H1 (cell line): Measurements from ENCODE around the gene AMPD3. TPM values are rescaled to one million over a fixed set of nuclear protein-coding genes. Genes with fewer than 3 reads are reported as not detected.

ENCODE experiments used
- CTCF ChIA-PET: fragments of 300-600 bp; sonication (Branson Sonifier 250); formaldehyde crosslinking; loops from one replicate; lab custom pipeline; 2021; ENCODE audit not compliant: partially characterized antibody; lab: Charles Lee
- POLR2A ChIA-PET: fragments of 300-600 bp; sonication (Branson Sonifier 250); formaldehyde crosslinking; loops from one replicate; lab custom pipeline; 2021; ENCODE audit warnings: inconsistent platforms; ENCODE audit not compliant: partially characterized antibody; lab: Charles Lee
- DNase-seq, 2 experiments: peaks; one replicate each; pipeline versions ENCODE4 v3.0.0 to v3.0.0-alpha.2; 2010 to 2022; ENCODE audit warnings: low spot score in 2 of 2, low read depth in 1 of 2, mixed read lengths in 1 of 2
- FAIRE-seq: peaks from 2 replicates; lab custom pipeline; 2011; peaks lifted over from hg19 to GRCh38; lab: Jason Lieb, UNC
- H2AFZ ChIP-seq: 2 replicates; pipeline ENCODE4 v1.8.1; 2012; ENCODE audit warnings: low read length, inconsistent platforms
- H2AK5ac ChIP-seq: 2 replicates; pipeline ENCODE4 v1.6.1; 2013; ENCODE audit warnings: low read depth, low read length
- H2BK120ac ChIP-seq: replicated peaks from 2 replicates; pipeline ENCODE3; 2013; ENCODE audit warnings: low read depth, low read length, inconsistent platforms
- H2BK12ac ChIP-seq: 2 replicates; pipeline ENCODE4 v1.6.1; 2013; ENCODE audit warnings: low read depth, low read length
- H2BK15ac ChIP-seq: 2 replicates; pipeline ENCODE4 v1.6.1; 2013; ENCODE audit warnings: low read length
- H2BK20ac ChIP-seq: 2 replicates; pipeline ENCODE4 v1.6.1; 2013; ENCODE audit warnings: low read length
- H2BK5ac ChIP-seq: 2 replicates; pipeline ENCODE4 v1.6.1; 2013; ENCODE audit warnings: low read depth, low read length
- H3K14ac ChIP-seq: 2 replicates; pipeline ENCODE4 v1.6.1; 2013; ENCODE audit warnings: inconsistent platforms; ENCODE audit not compliant: insufficient read length
- H3K18ac ChIP-seq: 2 replicates; pipeline ENCODE4 v1.6.1; 2013; ENCODE audit warnings: low read length; ENCODE audit errors: extremely low read depth
- H3K23ac ChIP-seq: 2 replicates; pipeline ENCODE4 v1.6.1; 2013; ENCODE audit warnings: inconsistent platforms; ENCODE audit not compliant: insufficient read length
- H3K23me2 ChIP-seq: 2 replicates; pipeline ENCODE4 v1.6.1; 2013; ENCODE audit warnings: low read depth, low read length
- H3K27ac ChIP-seq: 2 replicates; pipeline ENCODE4 v1.6.1; 2011; ENCODE audit warnings: low read depth, low read length, inconsistent platforms
- H3K27me3 ChIP-seq, 4 experiments: replicated peaks in 1 of 4; 1 replicate in 1 of 4; 2 replicates in 3 of 4; pipeline versions ENCODE4 v1.6.1 to v1.8.1; 2011 to 2013; ENCODE audit warnings: low read length in 3 of 4, mild to moderate bottlenecking in 3 of 4, inconsistent platforms in 2 of 4, mixed read lengths in 2 of 4, moderate library complexity in 1 of 4; ENCODE audit not compliant: control insufficient read depth in 3 of 4, insufficient read depth in 3 of 4; ENCODE audit errors: extremely low read depth in 1 of 4
- H3K36me3 ChIP-seq, 4 experiments: 2 replicates each; pipeline versions ENCODE4 v1.6.1 to v1.8.1; 2011 to 2013; ENCODE audit warnings: mild to moderate bottlenecking in 4 of 4, low read length in 3 of 4, moderate library complexity in 2 of 4, control low read depth in 1 of 4, inconsistent platforms in 1 of 4; ENCODE audit not compliant: insufficient read depth in 4 of 4, control insufficient read depth in 2 of 4
- H3K4ac ChIP-seq: replicated peaks from 2 replicates; pipeline ENCODE3; 2013; ENCODE audit warnings: low read length, low read depth, mixed read lengths, inconsistent platforms; ENCODE audit not compliant: insufficient read length
- H3K4me1 ChIP-seq, 4 experiments: replicated peaks in 1 of 4; 1 replicate in 1 of 4; 2 replicates in 3 of 4; pipeline versions ENCODE4 v1.6.1 to v1.8.1; 2011 to 2013; ENCODE audit warnings: low read length in 3 of 4, inconsistent platforms in 2 of 4, mixed read lengths in 1 of 4; ENCODE audit not compliant: insufficient read depth in 4 of 4, control insufficient read depth in 3 of 4
- H3K4me2 ChIP-seq, 2 experiments: 2 replicates each; pipeline versions ENCODE4 v1.6.1 to v1.8.1; 2011 to 2013; ENCODE audit warnings: low read depth in 2 of 2, low read length in 2 of 2, control low read depth in 1 of 2, inconsistent platforms in 1 of 2, mild to moderate bottlenecking in 1 of 2; ENCODE audit not compliant: insufficient read depth in 1 of 2
- H3K4me3 ChIP-seq, 4 experiments: fragments of 200-600, 300-600 bp in 1 of 4; sonication (generic), shearing (Covaris generic), sonication (Bioruptor Twin) in 1 of 4; 2 replicates each; pipeline versions ENCODE4 v1.5.1 to v1.8.1; 2011 to 2016; ENCODE audit warnings: low read length in 4 of 4, low read depth in 3 of 4, control low read depth in 2 of 4, inconsistent platforms in 2 of 4, mild to moderate bottlenecking in 2 of 4, mixed read lengths in 1 of 4, moderate library complexity in 1 of 4; ENCODE audit not compliant: insufficient read depth in 2 of 4; ENCODE audit errors: extremely low read depth in 1 of 4
- H3K56ac ChIP-seq: replicated peaks from 2 replicates; pipeline ENCODE3; 2013; ENCODE audit warnings: low read depth, mild to moderate bottlenecking, mixed read lengths, low read length, inconsistent platforms; ENCODE audit not compliant: insufficient read length
- H3K79me1 ChIP-seq: 2 replicates; pipeline ENCODE4 v1.6.1; 2013; ENCODE audit warnings: low read depth, low read length, control low read depth
- H3K79me2 ChIP-seq, 2 experiments: 2 replicates each; pipeline versions ENCODE4 v1.6.1 to v1.8.1; 2012 to 2013; ENCODE audit warnings: low read length in 2 of 2, mild to moderate bottlenecking in 2 of 2, inconsistent platforms in 1 of 2; ENCODE audit not compliant: insufficient read depth in 2 of 2, control insufficient read depth in 1 of 2
- H3K9ac ChIP-seq, 4 experiments: replicated peaks in 1 of 4; 1 replicate in 1 of 4; 2 replicates in 3 of 4; pipeline versions ENCODE4 v1.6.1 to v1.8.1; 2011 to 2013; ENCODE audit warnings: low read depth in 3 of 4, low read length in 3 of 4, control low read depth in 2 of 4, mild to moderate bottlenecking in 2 of 4, moderate library complexity in 2 of 4, inconsistent platforms in 1 of 4; ENCODE audit errors: extremely low read depth in 1 of 4
- H3K9me3 ChIP-seq, 2 experiments: 2 replicates each; pipeline versions ENCODE4 v1.6.1 to v1.8.1; 2012 to 2013; ENCODE audit warnings: mild to moderate bottlenecking in 2 of 2, moderate library complexity in 2 of 2, control low read depth in 1 of 2, inconsistent platforms in 1 of 2, low read depth in 1 of 2, low read length in 1 of 2, mixed read lengths in 1 of 2; ENCODE audit not compliant: insufficient read depth in 2 of 2
- H4K20me1 ChIP-seq, 2 experiments: replicated peaks in 1 of 2; 2 replicates each; pipeline versions ENCODE3 to v1.8.1; 2011 to 2013; ENCODE audit warnings: inconsistent platforms in 2 of 2, low read length in 2 of 2, mild to moderate bottlenecking in 1 of 2; ENCODE audit not compliant: insufficient read depth in 2 of 2, control insufficient read depth in 1 of 2
- H4K5ac ChIP-seq: 2 replicates; pipeline ENCODE4 v1.6.1; 2013; ENCODE audit warnings: low read length, low read depth, mixed read lengths, inconsistent platforms; ENCODE audit not compliant: insufficient read length
- H4K8ac ChIP-seq: 2 replicates; pipeline ENCODE4 v1.8.0; 2013; ENCODE audit warnings: mild to moderate bottlenecking, moderate library complexity, low read length, inconsistent platforms; ENCODE audit not compliant: insufficient read depth; ENCODE audit errors: extremely low read depth
- H4K91ac ChIP-seq: replicated peaks from 2 replicates; pipeline ENCODE3; 2013; ENCODE audit warnings: low read length, mixed read lengths, inconsistent platforms; ENCODE audit not compliant: insufficient read length
- CBX5 ChIP-seq: fragments of 300-800, 300-1000 bp; sonication (generic); IDR thresholded peaks from 2 replicates; pipeline ENCODE4 v1.7.1; 2016; ENCODE audit warnings: antibody characterized with exemption, low read length, low read depth
- EGR1 ChIP-seq: IDR thresholded peaks from 2 replicates; pipeline ENCODE4 v1.6.1; 2011; ENCODE audit warnings: low read depth, low read length, borderline replicate concordance
- KDM5A ChIP-seq: fragments of 200-600 bp; IDR thresholded peaks from 2 replicates; pipeline ENCODE4 v1.7.1; 2012; ENCODE audit warnings: mild to moderate bottlenecking, low read length, inconsistent platforms, mixed read lengths
- RBBP5 ChIP-seq: IDR thresholded peaks from 2 replicates; pipeline ENCODE4 v1.7.1; 2012; ENCODE audit warnings: low read depth, mild to moderate bottlenecking, inconsistent platforms, low read length, moderate library complexity, borderline replicate concordance
- WGBS, 2 experiments: shearing (Covaris generic) in 1 of 2; methylation state at CpG; one replicate each; pipeline versions ENCODE4 v1.1.6 to v1.1.7; 2013 to 2015; ENCODE audit warnings: low lambda C conversion rate in 2 of 2, mixed read lengths in 2 of 2, inconsistent platforms in 1 of 2, low coverage in 1 of 2, missing lambda C conversion rate in 1 of 2; ENCODE audit not compliant: insufficient replicate concordance in 2 of 2, insufficient coverage in 1 of 2, insufficient read length in 1 of 2; ENCODE audit errors: extremely low coverage in 1 of 2, missing lambda C conversion rate in 1 of 2; 5-methylcytosine and 5-hydroxymethylcytosine counted together
- polyA plus RNA-seq, 7 experiments: library from polyadenylated mRNA; depleted of rRNA in 3 of 7; stranded (reverse) in 5 of 7; unstranded in 2 of 7; fragments of >200 nt in 5 of 7; fragments of 200-250 nt in 2 of 7; gene quantifications; 1 replicate in 5 of 7; 2 replicates in 1 of 7; 4 replicates in 1 of 7; pipeline versions ENCODE4 v1.2.1 to v1.2.3, GENCODE V29; 2011 to 2013; ENCODE audit warnings: missing spikeins in 2 of 7, mixed read lengths in 2 of 7
- total RNA-seq: library from RNA; stranded (reverse); fragmentation: NEBNext Ultra II Directional; extraction: Animal tissue kit (Norgen Biotek cat#: 25700); gene quantifications from 2 replicates; pipeline ENCODE4 v1.2.1, GENCODE V29; 2021
- TF ChIP-seq, protein P1 (sequence below): IDR thresholded peaks from 2 replicates; pipeline ENCODE4 v1.6.1; 2012; ENCODE audit warnings: low read length, inconsistent platforms

AMPD3 gene
- total and polyA plus RNA-seq, 2 of the 8 experiments (the other 6 are each of a cell fraction or from before 2014, with no cell fraction given) = 4.0 to 6.3 TPM

DNA sequence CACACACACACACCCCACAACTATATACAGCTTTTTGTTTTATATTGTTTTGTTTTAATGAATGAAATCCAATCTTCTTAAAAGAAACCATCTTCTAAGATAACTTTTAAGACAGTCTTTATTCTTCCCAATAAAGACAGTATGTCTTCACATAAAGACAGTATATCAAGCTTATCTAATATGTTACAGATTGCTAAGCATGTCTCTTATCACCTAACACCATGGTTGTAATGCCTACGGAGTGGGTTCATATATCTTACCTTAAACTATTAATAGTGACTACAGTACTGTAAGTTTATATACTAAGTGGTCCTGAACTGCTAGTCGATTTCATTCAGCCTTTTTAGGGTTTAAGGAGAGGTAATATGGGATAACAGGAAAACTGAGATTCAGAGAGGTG, 77.5 kb downstream of the AMPD3 start:
- H2BK5ac ChIP-seq = no peak overlapping the region
- no peak overlapping the region for H2BK20ac ChIP-seq
- H3K79me1 ChIP-seq = no peaks in the 10 kb centered on the region; the same call in 1 of the 2 replicates
- H3K36me3 ChIP-seq = peaks cover 0 to 4% (median 0%) of the 10 kb centered on the region in 4 experiments; a peak in 1 of 8 replicates
- ChIA-PET CTCF (interaction anchor here (4.6 kb wide), 1 partner anchor 9 kb away, joined by 26 read pairs; the partner anchor contains the start of gene RNF141), POLR2A (interaction anchor here (0.7 to 1.8 kb wide), 4 partner anchors 9 to 143 kb away, joined by 3 to 5 read pairs (median 4); partner anchors contain the start of gene RNF141)
- no peak overlapping the region for H3K9ac ChIP-seq
- no peak for TF ChIP-seq RBBP5
- no peak for TF ChIP-seq KDM5A
- no peak for TF ChIP-seq EGR1
- TF ChIP-seq, protein P1, sequence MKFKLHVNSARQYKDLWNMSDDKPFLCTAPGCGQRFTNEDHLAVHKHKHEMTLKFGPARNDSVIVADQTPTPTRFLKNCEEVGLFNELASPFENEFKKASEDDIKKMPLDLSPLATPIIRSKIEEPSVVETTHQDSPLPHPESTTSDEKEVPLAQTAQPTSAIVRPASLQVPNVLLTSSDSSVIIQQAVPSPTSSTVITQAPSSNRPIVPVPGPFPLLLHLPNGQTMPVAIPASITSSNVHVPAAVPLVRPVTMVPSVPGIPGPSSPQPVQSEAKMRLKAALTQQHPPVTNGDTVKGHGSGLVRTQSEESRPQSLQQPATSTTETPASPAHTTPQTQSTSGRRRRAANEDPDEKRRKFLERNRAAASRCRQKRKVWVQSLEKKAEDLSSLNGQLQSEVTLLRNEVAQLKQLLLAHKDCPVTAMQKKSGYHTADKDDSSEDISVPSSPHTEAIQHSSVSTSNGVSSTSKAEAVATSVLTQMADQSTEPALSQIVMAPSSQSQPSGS = no peak
- no peak for TF ChIP-seq CBX5
- no peak overlapping the region for H2AK5ac ChIP-seq
- no peak overlapping the region for H3K18ac ChIP-seq
- H4K20me1 ChIP-seq = no peaks in the 10 kb centered on the region
- no peak overlapping the region for H3K14ac ChIP-seq
- H3K4me2 ChIP-seq = no peak overlapping the region
- H3K4ac ChIP-seq = no peak overlapping the region
- H4K5ac ChIP-seq = no peak overlapping the region
- H4K91ac ChIP-seq = no peak overlapping the region
- H2AFZ ChIP-seq = no peak overlapping the region
- no peak overlapping the region for H2BK12ac ChIP-seq
- no peak overlapping the region for H3K23ac ChIP-seq
- no peaks in the 10 kb centered on the region for H3K79me2 ChIP-seq
- H4K8ac ChIP-seq = no peak overlapping the region
- WGBS, 2 experiments = 86% methylated on average over 2 of the region's 2 CpGs; no CpG with 5 or more reads in 1 of the 2 experiments
- H3K27me3 ChIP-seq = no peaks in the 10 kb centered on the region
- no peak overlapping the region for H2BK120ac ChIP-seq
- no peaks in the 10 kb centered on the region for H3K4me1 ChIP-seq
- H3K4me3 ChIP-seq = no peak overlapping the region
- no peaks in the 10 kb centered on the region for H3K9me3 ChIP-seq
- H2BK15ac ChIP-seq = no peak overlapping the region
- H3K23me2 ChIP-seq = no peaks in the 10 kb centered on the region
- H3K27ac ChIP-seq = no peak overlapping the region
- FAIRE-seq (no peak), DNase-seq (no peak)
- no peak overlapping the region for H3K56ac ChIP-seq
